HL-60/S4 (cell line): ENCODE data around the gene FRMD1.

Experiments used
- in situ Hi-C: fragments of 300-500 bp; cut with MboI; formaldehyde crosslinking; loops from 2 replicates; pipeline ENCODE4 v1.14.3; 2022; ENCODE audit warnings: low sequenced_read_pairs

The FRMD1 gene

DNA sequence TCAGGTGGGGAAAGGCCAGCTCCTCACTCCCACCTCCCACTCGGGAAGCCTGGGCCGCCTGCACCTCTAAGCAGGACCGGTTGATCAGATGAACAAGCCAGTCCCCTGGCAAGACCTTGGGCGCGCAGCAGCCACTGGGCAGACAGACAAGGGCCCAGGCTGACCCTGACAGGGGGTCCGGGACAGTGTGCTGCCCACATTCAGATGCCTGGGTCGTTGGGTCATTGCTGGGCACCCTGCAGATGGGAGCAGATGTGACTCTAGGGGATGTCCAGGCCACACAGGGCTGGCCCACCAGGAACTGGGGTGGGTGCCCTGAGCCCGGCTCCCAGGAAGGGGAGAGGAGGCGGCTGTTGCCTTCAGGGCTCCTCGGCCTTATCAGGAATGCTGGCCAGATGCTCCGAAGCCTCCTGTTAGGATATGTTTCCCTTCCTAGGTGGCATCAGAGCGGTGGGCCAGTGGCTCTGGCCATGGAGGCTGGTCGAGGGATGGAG is 17.3 kb upstream of the FRMD1 start:
- in situ Hi-C loops: no loop called here

DNA sequence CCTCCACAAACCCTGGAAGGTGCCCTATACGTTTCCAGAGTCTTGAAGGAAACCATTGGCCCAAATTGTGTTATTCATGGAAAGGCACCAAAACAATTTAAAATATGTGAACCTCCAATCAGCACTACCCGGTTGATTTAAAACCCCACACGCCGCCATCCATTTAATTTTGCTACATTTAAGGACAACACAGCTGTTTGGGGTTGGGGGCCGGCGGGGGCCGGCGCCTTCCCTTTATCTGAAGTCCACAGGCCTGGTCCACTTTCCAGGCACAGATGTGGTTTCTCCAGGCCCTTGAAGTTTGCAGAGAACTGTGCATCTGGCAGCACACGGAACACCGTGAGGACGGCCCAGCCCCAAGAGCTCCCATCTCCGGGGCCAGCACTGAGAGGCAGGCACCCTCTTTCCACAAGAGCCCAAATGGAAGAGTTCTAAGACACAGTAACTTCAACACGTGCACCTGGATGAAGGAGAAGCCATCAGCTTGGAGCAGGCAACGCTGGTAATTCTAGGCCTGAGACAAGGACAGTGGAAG is 16.8 kb upstream of the FRMD1 start:
- in situ Hi-C loops: no loop called here

- in situ Hi-C loops: no loop called here
Measured at GRCh38 chr6:168095171-168095691, 16.2 kb upstream of the FRMD1 start.

DNA sequence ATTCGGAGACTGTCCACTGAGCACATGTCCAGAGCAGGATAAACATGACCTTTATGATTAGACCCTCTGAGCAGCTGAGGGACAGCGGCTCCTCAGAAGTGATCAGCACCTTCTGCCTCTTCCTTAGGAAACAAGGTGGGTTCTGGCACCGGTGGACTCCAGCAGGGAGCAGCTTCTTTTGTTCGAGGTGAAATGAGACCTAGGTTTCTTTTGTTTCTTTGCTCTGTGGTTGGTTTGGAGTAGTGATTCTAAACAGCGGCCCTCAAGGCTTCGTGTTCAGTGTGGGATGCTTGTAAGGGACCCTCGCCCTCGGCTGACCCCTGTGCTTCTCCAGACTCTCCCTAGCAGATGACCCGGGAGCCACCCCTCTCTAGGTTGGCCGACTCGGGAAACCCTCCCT is 14.6 kb upstream of the FRMD1 start:
- in situ Hi-C loops: no loop called here

- in situ Hi-C loops: no loop called here
Measured at GRCh38 chr6:168093071-168093505, 14.1 kb upstream of the FRMD1 start.

- in situ Hi-C loops: no loop called here
Measured at GRCh38 chr6:168092541-168092940, 13.5 kb upstream of the FRMD1 start.

GRCh38 chr6:168091381-168092264 is 12.6 kb upstream of the FRMD1 start:
- in situ Hi-C loops: no loop called here

- in situ Hi-C loops: no loop called here
Measured at GRCh38 chr6:168090706-168091105, 11.7 kb upstream of the FRMD1 start.

GRCh38 chr6:168090064-168090690 is 11.2 kb upstream of the FRMD1 start:
- in situ Hi-C loops: no loop called here

- in situ Hi-C loops: no loop called here
Measured at GRCh38 chr6:168089186-168090063, 10.4 kb upstream of the FRMD1 start.

- in situ Hi-C loops: no loop called here
Measured at GRCh38 chr6:168088161-168089053, 9.4 kb upstream of the FRMD1 start.

- in situ Hi-C loops: no loop called here
Measured at GRCh38 chr6:168087436-168088160, 8.6 kb upstream of the FRMD1 start.

GRCh38 chr6:168086616-168087015 is 7.6 kb upstream of the FRMD1 start:
- in situ Hi-C loops: no loop called here

GRCh38 chr6:168086066-168086465 is 7.1 kb upstream of the FRMD1 start:
- in situ Hi-C loops: no loop called here

DNA sequence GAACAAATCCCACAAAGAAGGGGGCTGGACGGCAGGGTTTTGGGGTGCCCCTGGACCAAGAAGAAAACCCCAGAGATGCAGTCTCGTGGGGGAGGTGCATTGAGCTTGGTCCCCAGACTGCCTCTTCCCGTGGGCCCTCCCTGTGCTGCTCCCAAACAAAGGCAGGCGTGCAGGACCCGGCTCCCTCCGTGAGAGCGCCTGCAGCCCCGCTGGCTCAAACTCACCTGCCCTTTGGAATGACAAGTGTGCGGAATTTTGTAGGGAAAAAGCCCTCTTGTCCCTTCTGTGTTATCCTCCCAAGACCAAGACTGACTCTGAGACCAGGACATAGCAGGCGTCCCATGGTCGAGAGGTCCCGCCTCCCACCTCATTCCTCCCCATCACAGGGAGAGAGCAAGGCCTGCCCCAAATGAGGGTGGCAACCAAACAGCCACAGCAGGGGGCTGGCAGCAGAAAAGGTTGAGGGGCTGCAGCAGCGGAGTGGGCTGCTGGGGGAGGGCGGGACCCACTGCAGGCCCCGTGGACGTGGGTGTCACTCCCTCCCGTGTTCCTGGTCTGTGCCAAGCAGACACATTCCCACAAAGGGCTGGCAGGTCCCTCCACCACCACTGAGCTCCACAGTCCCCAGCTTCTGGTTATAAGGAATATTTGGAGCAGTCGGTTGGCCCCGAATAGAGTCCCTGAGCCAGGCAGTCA is 5.6 kb upstream of the FRMD1 start:
- in situ Hi-C loops: no loop called here

DNA sequence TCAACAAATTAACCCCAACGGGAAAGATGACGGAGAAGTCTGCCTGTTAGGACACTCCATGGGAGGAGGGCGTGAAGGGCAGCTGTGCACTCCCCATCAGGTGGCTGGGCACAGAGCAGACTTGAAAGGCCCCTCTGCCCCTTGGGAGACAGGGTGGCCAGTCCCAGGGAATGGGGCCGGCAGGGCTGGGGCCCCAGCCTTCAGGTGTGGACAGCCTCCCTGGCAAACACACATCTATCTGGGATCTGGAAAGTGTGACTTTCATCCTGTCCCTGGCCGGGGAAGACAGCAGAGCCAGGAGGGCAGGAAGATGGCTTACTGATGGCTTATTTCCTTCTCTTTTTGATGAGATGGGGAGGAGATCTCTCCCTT is 4.5 kb upstream of the FRMD1 start:
- in situ Hi-C loops: no loop called here

- in situ Hi-C loops: no loop called here
Measured at GRCh38 chr6:168082860-168083513, 4.0 kb upstream of the FRMD1 start.
